OCI-LY1 (cell line): ENCODE measurements around the gene CCDC154.

Experiments used
- H2AFZ ChIP-seq: fragments of 200-600 bp; sonication (generic), shearing (Covaris generic); 2 replicates; pipeline ENCODE4 v1.6.0; 2014; ENCODE audit warnings: antibody characterized with exemption, mild to moderate bottlenecking, low read length
- H3F3A ChIP-seq: fragments of 200-600 bp; sonication (generic), shearing (Covaris generic); 2 replicates; pipeline ENCODE4 v1.6.0; 2014; ENCODE audit warnings: mild to moderate bottlenecking, antibody characterized with exemption, low read length, moderate library complexity; ENCODE audit not compliant: insufficient read depth
- H3K27ac ChIP-seq: fragments of 200-600 bp; sonication (generic); 2 replicates; pipeline ENCODE4 v1.5.1; 2014; ENCODE audit warnings: low read length, mixed run types, mild to moderate bottlenecking, low read depth; ENCODE audit not compliant: poor library complexity, severe bottlenecking
- H3K27me3 ChIP-seq: fragments of 200-600 bp; sonication (generic); 2 replicates; pipeline ENCODE4 v1.6.0; 2014; ENCODE audit warnings: antibody characterized with exemption, mild to moderate bottlenecking, low read length, moderate library complexity; ENCODE audit not compliant: insufficient read depth
- H3K36me3 ChIP-seq: fragments of 200-600 bp; sonication (generic); 2 replicates; pipeline ENCODE4 v1.6.1; 2014; ENCODE audit warnings: mild to moderate bottlenecking, antibody characterized with exemption, low read length, moderate library complexity, mixed read lengths; ENCODE audit not compliant: insufficient read depth
- H3K4me1 ChIP-seq: fragments of 200-600 bp; sonication (generic); 2 replicates; pipeline ENCODE4 v1.5.1; 2014; ENCODE audit warnings: mild to moderate bottlenecking, low read length, moderate library complexity; ENCODE audit not compliant: insufficient read depth, severe bottlenecking
- H3K4me2 ChIP-seq: fragments of 200-600 bp; sonication (generic), shearing (Covaris generic); 2 replicates; pipeline ENCODE4 v1.6.1; 2014; ENCODE audit warnings: low read length
- H3K4me3 ChIP-seq: fragments of 200-600 bp; sonication (generic); 2 replicates; pipeline ENCODE4 v1.5.1; 2014; ENCODE audit warnings: low read length, low read depth, mild to moderate bottlenecking, mixed read lengths; ENCODE audit not compliant: poor library complexity, severe bottlenecking
- H3K79me2 ChIP-seq: fragments of 200-600 bp; shearing (Covaris generic); 2 replicates; pipeline ENCODE4 v1.6.1; 2016; ENCODE audit warnings: mixed run types, low read length, mixed read lengths; ENCODE audit not compliant: insufficient read depth
- H3K9ac ChIP-seq: fragments of 200-600 bp; sonication (generic), shearing (Covaris generic); 2 replicates; pipeline ENCODE4 v1.6.1; 2014; ENCODE audit warnings: mild to moderate bottlenecking, low read length, mixed read lengths
- H3K9me2 ChIP-seq: fragments of 200-600 bp; sonication (generic), shearing (Covaris generic); 2 replicates; pipeline ENCODE4 v1.6.1; 2014; ENCODE audit warnings: low read depth, mild to moderate bottlenecking, low read length, mixed read lengths
- H3K9me3 ChIP-seq: fragments of 200-600 bp; shearing (Covaris generic); 2 replicates; pipeline ENCODE4 v1.6.1; 2014; ENCODE audit warnings: low read length, mixed read lengths
- H4K20me1 ChIP-seq: fragments of 200-600 bp; sonication (generic), shearing (Covaris generic); 2 replicates; pipeline ENCODE4 v1.6.0; 2016; ENCODE audit warnings: mild to moderate bottlenecking, low read length; ENCODE audit not compliant: insufficient read depth
- CTCF ChIP-seq: fragments of 200-600 bp; sonication (generic), shearing (Covaris generic); IDR thresholded peaks from 2 replicates; pipeline ENCODE4 v1.5.1; 2017; ENCODE audit warnings: mild to moderate bottlenecking, antibody characterized with exemption, low read length, moderate library complexity, mixed read lengths
- EZH2 ChIP-seq: fragments of 200-600 bp; sonication (generic), shearing (Covaris generic); IDR thresholded peaks from 2 replicates; pipeline ENCODE4 v1.8.0; 2017; ENCODE audit warnings: borderline replicate concordance, mixed run types, mild to moderate bottlenecking, antibody characterized with exemption, low read length, moderate library complexity, mixed read lengths

Gene CCDC154

GRCh38 chr16:1394367-1394951 is 49.9 kb downstream of the CCDC154 start:
- Histone ChIP-seq H3F3A (no peaks in the 10 kb centered on the region), H2AFZ (no peak overlapping the region), H3K4me3 (no peak overlapping the region), H3K27ac (no peak overlapping the region), H3K27me3 (no peaks in the 10 kb centered on the region), H3K9me2 (no peaks in the 10 kb centered on the region), H3K36me3 (peaks cover 20% of the 10 kb centered on the region; the same call in 1 of the 2 replicates), H3K4me1 (no peaks in the 10 kb centered on the region), H3K9me3 (no peaks in the 10 kb centered on the region), H3K9ac (no peak overlapping the region), H4K20me1 (no peaks in the 10 kb centered on the region), H3K4me2 (no peak overlapping the region), H3K79me2 (no peaks in the 10 kb centered on the region)
- TF ChIP-seq CTCF = no peak
- TF ChIP-seq EZH2 = no peak

GRCh38 chr16:1393613-1394176 is 50.7 kb downstream of the CCDC154 start:
- H3K27ac ChIP-seq = no peak overlapping the region
- no peaks in the 10 kb centered on the region for H3F3A ChIP-seq

DNA sequence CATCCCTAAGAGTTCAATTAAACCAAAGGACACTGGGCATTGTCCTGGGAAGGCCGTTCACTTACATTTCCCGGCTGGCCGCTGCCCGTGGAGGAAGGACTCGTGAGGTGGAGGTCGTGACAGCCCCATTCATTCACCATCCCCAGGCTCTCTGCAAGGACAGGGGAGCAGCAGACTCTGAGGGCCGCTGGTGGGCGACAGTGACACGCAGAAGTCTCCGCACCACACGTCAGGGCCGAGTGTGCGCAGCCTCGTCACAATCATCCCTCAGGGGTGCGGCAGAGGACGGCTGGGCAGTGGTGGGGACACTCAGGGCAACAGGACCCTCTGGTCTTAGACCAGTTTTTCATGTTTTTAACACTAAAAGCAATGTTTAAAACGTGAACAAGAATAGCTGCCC is 51.5 kb downstream of the CCDC154 start:
- no peak overlapping the region for H3K9ac ChIP-seq

More at GRCh38 chr16:1393613-1394176, 50.7 kb downstream of the CCDC154 start:
- Histone ChIP-seq H3K4me1 (no peaks in the 10 kb centered on the region), H3K9me3 (no peaks in the 10 kb centered on the region), H4K20me1 (no peaks in the 10 kb centered on the region), H3K79me2 (no peaks in the 10 kb centered on the region), H3K9me2 (no peaks in the 10 kb centered on the region), H3K9ac (no peak overlapping the region), H3K27me3 (no peaks in the 10 kb centered on the region), H3K4me3 (no peak overlapping the region), H3K4me2 (no peak overlapping the region), H3K36me3 (peaks cover 14% of the 10 kb centered on the region; the same call in 1 of the 2 replicates), H2AFZ (no peak overlapping the region)
- TF ChIP-seq EZH2 (no peak), CTCF (no peak)

More for the DNA sequence above, 51.5 kb downstream of the CCDC154 start:
- Histone ChIP-seq H3K4me3 (no peak overlapping the region), H4K20me1 (no peaks in the 10 kb centered on the region), H3K9me3 (no peaks in the 10 kb centered on the region), H3K36me3 (peaks cover 13% of the 10 kb centered on the region; the same call in 1 of the 2 replicates), H3K4me1 (no peaks in the 10 kb centered on the region), H2AFZ (no peak overlapping the region), H3K27ac (no peak overlapping the region), H3K79me2 (no peaks in the 10 kb centered on the region), H3K9me2 (no peaks in the 10 kb centered on the region), H3K27me3 (no peaks in the 10 kb centered on the region), H3F3A (no peaks in the 10 kb centered on the region), H3K4me2 (no peak overlapping the region)
- no peak for TF ChIP-seq CTCF
